Lower leg skin (tissue), 4 donors: ENCODE data around the gene OLFML1. TPM values are rescaled to one million over a fixed set of nuclear protein-coding genes. Genes with fewer than 3 reads are reported as not detected.

Experiments
- DNase-seq, 2 donors: peaks; one replicate each; pipeline ENCODE4 v3.0.0-alpha.2; 2019; ENCODE audit warnings: low spot score in 2 of 2
- H3K4me3 ChIP-seq: fragments of 200-600 bp; sonication (generic); 2 replicates; pipeline ENCODE4 v1.5.1; 2017; ENCODE audit warnings: mild to moderate bottlenecking, low read depth; ENCODE audit not compliant: poor library complexity, severe bottlenecking
- CTCF ChIP-seq, 3 donors: fragments of 450-650 bp; IDR thresholded peaks; one replicate each; pipeline ENCODE4 v1.5.1; 2016; ENCODE audit warnings: antibody characterized with exemption in 3 of 3, mild to moderate bottlenecking in 3 of 3, moderate library complexity in 2 of 3
- POLR2A ChIP-seq, 2 donors: fragments of 450-650 bp; IDR thresholded peaks; one replicate each; pipeline ENCODE4 v1.6.1; 2016 to 2017; ENCODE audit warnings: antibody characterized with exemption in 2 of 2, mild to moderate bottlenecking in 1 of 2, moderate library complexity in 1 of 2
- WGBS, 2 donors: methylation state at CpG; one replicate each; pipeline ENCODE4 v1.1.5; 2018; 5-methylcytosine and 5-hydroxymethylcytosine counted together
- intact Hi-C: fragments of 100-400 bp; cut with DNase I; formaldehyde crosslinking; loops from one replicate; pipeline ENCODE4 v1.15.0; 2023; ENCODE audit warnings: low total_unique reads
- total RNA-seq, 4 donors: library from RNA; depleted of rRNA; stranded (reverse); fragments of >200 nt; gene quantifications; one replicate each; pipeline ENCODE4 v1.1.0, GENCODE V29; 2016

Gene OLFML1
- total RNA-seq, 4 donors from 2014 or later, result 1.4 to 4.0 (median 2.7) TPM

DNA sequence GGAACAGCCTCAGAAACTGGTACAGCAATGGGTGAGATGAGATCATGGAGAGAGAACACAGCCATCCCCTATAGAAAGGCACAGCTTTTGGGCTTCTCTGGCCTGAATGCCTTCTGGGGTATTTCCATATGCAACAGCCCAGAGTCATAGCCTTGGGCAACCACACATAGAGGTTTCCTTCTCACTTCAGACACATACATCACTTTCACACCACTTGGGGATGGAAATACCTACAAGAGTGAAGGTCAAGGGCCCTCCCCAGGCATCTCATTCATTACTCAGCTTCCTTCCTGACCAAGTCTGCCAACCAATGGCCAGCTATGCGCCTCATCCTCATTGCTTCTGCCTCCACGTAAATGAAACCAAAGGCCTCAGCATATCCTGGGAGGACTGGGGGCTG, 17.7 kb upstream of the OLFML1 start:
- no peak overlapping the region for H3K4me3 ChIP-seq
- WGBS, 2 donors, result 78 to 81% methylated on average over 2 of the region's 2 CpGs
- TF ChIP-seq POLR2A (IDR thresholded peaks at IDR 0.05) (no peak), CTCF (IDR thresholded peaks at IDR 0.05) (no peak)
- no peak for DNase-seq
- intact Hi-C loops, result no loop called here

DNA sequence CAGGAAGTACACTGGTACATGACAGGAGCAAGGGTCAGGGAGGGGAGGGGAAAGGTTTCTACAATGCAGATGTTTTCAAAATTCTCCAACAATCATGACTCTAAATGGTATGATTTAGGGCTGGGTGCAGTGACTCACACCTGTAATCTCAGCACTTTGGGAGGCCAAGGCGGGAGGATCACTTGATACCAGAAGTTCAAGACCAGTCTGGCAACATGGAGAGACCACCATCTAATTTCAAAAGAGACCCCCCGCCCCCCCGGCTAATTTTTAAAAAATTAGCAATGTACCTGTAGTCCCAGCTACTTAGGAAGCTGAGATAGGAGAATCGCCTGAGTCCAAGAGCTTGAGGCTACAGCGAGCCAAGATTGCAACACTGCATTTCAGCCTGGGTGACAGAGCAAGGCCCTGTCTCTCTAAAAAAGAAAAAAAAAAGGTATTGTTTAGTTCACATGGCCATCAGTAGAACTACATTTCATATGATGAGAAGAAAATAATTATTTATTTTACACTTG, 15.9 kb upstream of the OLFML1 start:
- TF ChIP-seq CTCF (IDR thresholded peaks at IDR 0.05), result no peak
- TF ChIP-seq POLR2A (IDR thresholded peaks at IDR 0.05), result no peak
- 96% methylated on average over 5 of the region's 5 CpGs for WGBS, 2 donors
- H3K4me3 ChIP-seq, result no peak overlapping the region
- DNase-seq, result no peak
- intact Hi-C loops, result no loop called here

- TF ChIP-seq POLR2A (IDR thresholded peaks at IDR 0.05) (no peak), CTCF (IDR thresholded peaks at IDR 0.05) (no peak)
- WGBS, 2 donors, result 84 to 92% methylated on average over 7 of the region's 7 CpGs
Measured at GRCh38 chr11:7471071-7471470, 14.2 kb upstream of the OLFML1 start.

GRCh38 chr11:7473717-7474116, 11.6 kb upstream of the OLFML1 start:
- no peak for DNase-seq
- WGBS, 2 donors, result 83 to 89% methylated on average over 1 of the region's 1 CpG
- TF ChIP-seq POLR2A (IDR thresholded peaks at IDR 0.05) (no peak), CTCF (IDR thresholded peaks at IDR 0.05) (no peak)
- intact Hi-C loops, result no loop called here
- H3K4me3 ChIP-seq, result no peak overlapping the region

More at GRCh38 chr11:7471071-7471470, 14.2 kb upstream of the OLFML1 start:
- H3K4me3 ChIP-seq, result no peak overlapping the region
- DNase-seq, result no peak
- intact Hi-C loops, result no loop called here

DNA sequence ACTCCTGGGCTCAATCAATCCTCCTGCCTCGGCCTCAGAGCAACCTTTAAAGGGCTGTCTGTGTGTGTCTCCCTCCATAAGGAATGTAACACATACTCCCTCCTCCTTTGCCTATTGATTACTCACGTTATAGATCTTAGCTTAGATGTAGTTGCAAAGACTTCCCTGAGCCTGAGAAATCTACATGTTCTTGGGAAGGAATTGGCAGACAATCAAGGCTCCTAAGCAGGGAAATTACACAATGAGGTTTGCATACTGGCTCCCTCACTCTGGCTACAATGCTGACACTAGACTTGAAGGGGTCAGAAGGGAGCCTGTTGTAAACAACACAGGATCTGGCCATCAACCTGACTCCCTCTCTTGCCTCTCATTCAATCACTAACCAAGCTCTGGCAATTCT, 5.2 kb upstream of the OLFML1 start:
- TF ChIP-seq POLR2A (IDR thresholded peaks at IDR 0.05), result no peak
- no peak for TF ChIP-seq CTCF (IDR thresholded peaks at IDR 0.05)
- intact Hi-C loops, result no loop called here
- H3K4me3 ChIP-seq, result no peak overlapping the region
- no peak for DNase-seq
- WGBS, 2 donors, result 57 to 58% methylated on average over 2 of the region's 2 CpGs

DNA sequence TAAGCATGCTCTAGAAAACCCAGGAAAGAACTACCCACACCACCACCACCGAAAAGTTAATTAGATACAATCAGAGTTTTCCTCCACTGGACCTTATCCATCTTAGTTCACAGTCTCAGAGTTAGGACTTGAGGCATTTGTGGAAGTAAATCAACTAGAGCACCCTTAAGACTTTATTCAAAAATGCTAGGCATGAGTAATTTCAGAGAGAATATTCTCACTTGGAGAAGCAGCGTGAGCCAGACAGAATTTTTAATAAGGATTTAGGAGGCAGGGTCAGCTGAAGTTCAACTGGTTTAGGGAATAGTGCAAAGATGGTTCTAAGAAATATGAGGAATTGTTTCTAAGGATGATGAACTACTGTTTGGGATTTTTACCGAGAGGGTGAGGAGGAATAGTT, 1.2 kb upstream of the OLFML1 start:
- H3K4me3 ChIP-seq, result no peak overlapping the region
- DNase-seq, result no peak
- TF ChIP-seq CTCF (IDR thresholded peaks at IDR 0.05) (no peak), POLR2A (IDR thresholded peaks at IDR 0.05) (no peak)
- 67 to 80% methylated on average over 3 of the region's 3 CpGs for WGBS, 2 donors
- intact Hi-C loops, result no loop called here
